COLO829 (cell line): ENCODE measurements around the gene BRINP3.

Source experiments
- DNase-seq: peaks from one replicate; pipeline ENCODE4 v3.0.0; 2012; ENCODE audit warnings: low spot score

BRINP3 gene

DNA sequence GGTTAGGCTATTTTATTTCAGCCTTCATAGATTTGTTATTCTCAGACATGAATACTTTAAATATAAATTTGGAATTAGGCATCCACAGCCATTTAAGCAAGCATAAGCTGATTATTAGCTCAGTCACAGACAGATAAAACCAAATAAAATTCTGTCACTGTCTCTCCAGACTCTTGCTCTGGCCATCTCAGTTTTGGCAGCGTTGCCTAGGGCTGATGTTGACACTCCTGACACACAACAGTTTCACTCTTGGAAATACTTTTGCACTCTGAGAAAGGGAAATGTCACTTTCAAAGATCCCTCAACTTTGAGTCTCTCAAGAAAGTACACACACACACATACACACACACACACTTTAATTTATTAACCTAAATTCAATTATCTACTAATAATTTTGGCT lies 372.7 kb downstream of the BRINP3 start:
- DNase-seq, result no peak

DNA sequence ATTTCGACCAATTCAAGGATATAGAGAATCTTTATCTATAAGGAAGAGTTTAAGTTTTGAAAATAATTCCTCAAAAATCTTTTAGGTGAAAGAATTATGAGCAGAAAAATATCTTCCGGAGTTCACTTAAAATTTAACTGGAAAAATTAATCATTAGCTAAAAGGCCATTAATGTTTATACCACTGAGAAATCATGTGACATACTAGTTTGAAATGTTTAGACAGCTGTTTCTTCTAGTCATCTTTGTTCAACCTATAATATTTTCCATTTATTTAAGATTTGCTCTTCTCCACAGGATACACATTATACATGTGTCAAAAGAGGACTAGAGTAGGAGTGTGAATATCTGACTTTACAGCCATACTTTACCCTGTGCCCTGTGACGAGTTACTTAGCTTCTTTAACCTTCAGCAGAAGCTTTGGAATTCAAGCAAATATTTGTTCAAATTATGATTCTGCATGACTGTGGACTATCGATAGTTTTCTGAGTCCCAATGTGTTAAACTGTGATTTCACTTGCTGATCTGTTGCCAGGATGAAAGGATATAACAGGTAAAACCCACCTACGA lies 374.8 kb downstream of the BRINP3 start:
- DNase-seq, result no peak

DNA sequence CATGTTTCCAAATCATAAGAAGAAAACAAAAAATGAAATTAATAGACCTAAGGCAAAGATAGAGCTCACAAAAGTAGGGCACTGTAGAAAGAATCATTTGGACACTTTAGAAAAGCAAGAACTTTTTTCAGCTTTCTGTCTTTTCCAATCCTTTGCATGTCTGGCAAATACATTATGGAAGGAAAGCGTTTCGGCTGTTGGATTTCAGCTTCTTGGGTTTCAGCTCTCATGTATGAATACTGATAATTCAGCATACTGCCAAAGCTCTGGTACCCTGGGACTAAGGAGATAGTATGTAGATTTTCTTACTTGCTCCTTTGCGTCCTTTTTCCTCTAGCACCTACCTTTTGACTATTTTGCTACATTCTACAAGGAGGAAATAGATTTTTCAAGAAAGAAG lies 375.9 kb downstream of the BRINP3 start:
- DNase-seq, result no peak

DNA sequence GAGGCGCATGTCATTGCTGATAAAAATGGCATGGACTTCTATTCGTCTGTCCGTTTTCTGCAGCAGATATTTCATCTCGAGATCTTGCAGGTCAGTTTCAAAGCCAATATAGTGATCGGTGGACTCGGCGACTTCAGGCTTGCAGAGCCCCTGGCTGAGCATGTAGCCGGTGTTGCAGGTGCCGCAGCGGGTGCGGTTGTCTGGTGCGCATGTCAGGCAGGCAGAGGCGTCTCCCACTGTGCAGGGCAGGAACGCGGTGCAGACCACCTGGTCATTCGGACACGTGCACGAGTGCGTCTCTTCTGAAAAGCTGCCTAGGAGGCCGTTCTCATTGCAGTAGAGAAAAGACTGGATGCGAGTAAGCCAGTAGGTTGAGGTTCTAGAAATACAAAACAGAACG lies 378.9 kb downstream of the BRINP3 start:
- no peak for DNase-seq

DNA sequence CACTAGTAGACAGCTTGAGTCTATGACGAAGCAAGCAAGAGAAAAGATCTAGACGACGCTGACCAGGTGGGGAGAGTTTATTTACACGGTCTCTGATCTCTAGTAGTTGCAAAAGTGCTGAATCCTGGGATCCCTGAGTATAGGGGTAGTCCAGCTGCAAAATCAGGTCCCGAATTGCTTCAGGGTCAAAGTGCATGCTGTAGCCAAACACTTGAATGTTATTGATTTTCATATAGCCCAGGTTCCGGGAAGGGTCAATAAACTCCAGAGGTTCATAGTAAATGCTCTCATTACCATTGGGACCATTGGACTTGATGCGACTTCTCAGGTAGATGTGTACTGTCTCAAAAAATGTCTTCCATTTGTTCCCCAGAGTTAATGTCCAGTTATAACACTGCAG lies 379.6 kb downstream of the BRINP3 start:
- DNase-seq, result no peak

DNA sequence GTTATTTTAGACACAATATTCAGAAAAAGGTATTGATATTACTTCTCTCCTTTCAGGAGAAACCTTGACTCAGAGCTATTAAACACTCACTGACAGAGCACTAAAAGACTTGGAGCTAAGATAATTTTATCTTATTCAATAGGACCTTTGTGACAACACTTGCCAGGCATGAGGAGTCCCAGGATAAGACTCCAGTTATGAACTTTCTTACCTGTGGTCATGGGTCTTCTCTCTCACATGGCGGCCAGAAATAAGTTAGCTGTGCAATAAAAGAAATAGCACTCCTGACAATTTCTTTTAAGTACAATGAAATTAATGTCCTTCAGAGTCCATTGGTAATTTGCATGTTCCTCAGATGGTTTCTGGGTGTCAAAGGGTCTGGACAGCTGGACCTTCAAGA lies 382.1 kb downstream of the BRINP3 start:
- peak; percentile 4 for DNase-seq

DNA sequence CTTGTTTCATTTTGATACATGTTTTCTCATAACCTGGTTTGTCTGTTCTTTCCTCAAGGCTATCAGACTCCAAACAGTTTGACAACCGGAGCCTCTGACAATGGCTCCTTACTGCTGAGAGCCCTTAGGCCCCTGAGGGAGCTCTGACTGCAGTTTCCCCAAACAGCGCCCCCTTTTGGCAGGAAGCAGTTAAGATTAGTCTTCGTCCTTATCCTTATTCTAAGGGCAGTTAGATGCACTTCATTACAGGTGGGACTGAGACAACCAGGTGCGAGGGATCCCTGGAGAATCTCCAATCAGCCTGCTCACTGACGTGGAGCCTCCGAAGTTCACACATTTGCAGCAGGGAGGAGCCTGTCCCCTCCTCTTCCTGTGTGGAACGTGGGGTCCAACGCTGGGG lies 393.1 kb downstream of the BRINP3 start:
- DNase-seq, result no peak

DNA sequence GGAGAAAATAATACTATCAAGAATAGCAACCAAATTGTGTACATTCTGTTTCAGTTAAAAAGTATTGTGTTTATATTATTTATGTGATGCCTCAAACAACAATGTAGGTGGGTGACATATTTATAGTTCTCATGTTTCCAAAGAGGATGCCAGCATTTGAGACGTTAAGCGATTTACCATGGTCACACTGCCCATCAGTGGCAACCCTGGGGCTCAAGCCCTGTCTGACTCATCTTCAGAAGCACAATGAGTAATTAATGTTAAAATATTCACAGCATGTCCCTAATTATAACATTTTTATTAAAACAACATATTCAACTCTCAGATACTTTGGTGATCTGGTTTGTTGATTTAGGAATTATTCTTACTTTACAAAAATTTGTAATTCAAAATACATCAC lies 409.4 kb downstream of the BRINP3 start:
- DNase-seq, result peak; percentile 26

DNA sequence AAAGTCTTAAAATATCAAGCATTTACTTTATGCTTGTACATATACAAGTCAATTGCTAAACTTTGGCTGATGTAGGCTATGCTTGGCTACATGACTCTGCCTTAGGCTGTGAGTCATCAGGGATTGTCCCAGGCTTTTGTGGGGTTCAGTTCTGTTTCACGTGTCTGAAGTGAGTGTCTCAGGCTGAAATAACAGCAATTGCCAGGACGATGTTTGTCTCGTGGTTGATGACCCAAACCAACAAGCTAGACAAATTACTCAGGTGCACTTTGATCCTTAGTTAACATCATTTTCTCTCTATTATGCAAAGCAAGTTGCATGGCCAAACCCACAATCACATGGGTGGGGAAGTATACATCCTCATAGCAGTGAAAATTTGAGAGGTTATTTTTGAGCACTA lies 410.1 kb downstream of the BRINP3 start:
- no peak for DNase-seq

DNA sequence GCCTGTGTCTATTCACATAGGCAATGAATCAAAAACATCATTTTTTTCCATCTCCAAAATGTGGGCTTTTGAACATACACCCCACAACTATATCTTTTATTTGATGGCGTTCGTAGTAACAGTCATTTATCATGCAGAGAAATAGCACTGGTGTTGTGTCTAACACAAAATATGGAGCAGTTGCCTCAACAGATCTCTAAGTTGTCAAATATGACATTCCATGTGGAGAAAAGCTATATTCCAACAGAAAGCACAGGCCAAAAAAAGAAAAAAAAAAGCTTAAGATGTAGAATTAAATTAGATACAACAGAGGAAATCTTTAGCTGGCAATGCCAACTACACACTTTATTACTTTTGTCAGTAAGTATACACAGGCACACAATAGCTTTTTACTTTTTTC lies 411.7 kb downstream of the BRINP3 start:
- no peak for DNase-seq

DNA sequence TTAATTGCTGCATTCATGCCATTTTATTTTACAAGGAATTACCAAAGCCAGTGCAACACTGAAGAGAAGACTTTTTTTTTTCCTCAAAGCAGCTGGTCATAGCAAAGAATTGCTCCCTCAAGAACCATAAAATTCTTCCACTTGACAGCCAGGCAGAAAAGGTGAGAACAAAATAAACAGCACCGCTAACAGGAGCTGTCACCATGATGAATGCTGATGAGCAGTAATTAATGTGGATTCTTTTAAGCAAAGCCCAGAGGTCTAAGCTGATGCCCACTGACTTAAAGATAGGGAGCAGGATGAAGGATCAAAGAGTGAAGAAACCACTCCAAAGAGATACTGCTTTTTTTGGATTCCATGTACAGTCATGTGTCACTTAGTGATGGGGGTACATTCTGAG lies 428.4 kb downstream of the BRINP3 start:
- no peak for DNase-seq
